ENCODE measurements around the gene CERS2. TPM values are rescaled to one million over a fixed set of nuclear protein-coding genes. Genes with fewer than 3 reads are reported as not detected.
A peak's percentile ranks its signal among the peaks of the same experiment; 100 is the strongest.

Gene CERS2
- total and polyA plus RNA-seq, 2 of the 13 experiments (the other 11 are each of a cell fraction or from before 2014, with no cell fraction given) = 269 to 298 TPM

GRCh38 chr1:151008244-151009205 is 33.9 kb upstream of the CERS2 start, which contains the start of gene PRUNE1 (continued):
- TF ChIP-seq SRF (IDR thresholded peaks at IDR 0.05; ENCODE audit: low read depth, low read length) (no peak), ZFY (CRISPR knock-in tag; IDR thresholded peaks at IDR 0.05) (peak; percentile 63), ZBTB40 (IDR thresholded peaks at IDR 0.05) (no peak), ZBTB40 (CRISPR knock-in tag; IDR thresholded peaks at IDR 0.05) (peak; percentile 72), SMC3 (IDR thresholded peaks at IDR 0.05; ENCODE audit: low read length) (no peak), PAX8 (CRISPR knock-in tag; IDR thresholded peaks at IDR 0.05; ENCODE audit: borderline replicate concordance) (no peak; the same call in 1 of the 2 replicates), HES4 (CRISPR knock-in tag; IDR thresholded peaks at IDR 0.05; ENCODE audit: borderline replicate concordance) (peak; percentile 88; the same call in 1 of the 2 replicates), ZNF121 (CRISPR knock-in tag; IDR thresholded peaks at IDR 0.05) (0 out of 2 replicates have a peak, but pooled peaks have one; percentile 27), ZNF891 (CRISPR knock-in tag; IDR thresholded peaks at IDR 0.05) (peak; percentile 80; the same call in 1 of the 2 replicates), DBP (CRISPR knock-in tag; IDR thresholded peaks at IDR 0.05; ENCODE audit: not compliant biosample characterization) (no peak), MED1 (CRISPR knock-in tag; IDR thresholded peaks at IDR 0.05) (peak; percentile 58; the same call in 1 of the 2 replicates), ZNF761 (CRISPR knock-in tag; conservative IDR thresholded peaks at IDR 0.05) (no peak), TARDBP (CRISPR knock-in tag; IDR thresholded peaks at IDR 0.05) (peak; percentile 55; the same call in 1 of the 2 replicates), YY1 (IDR thresholded peaks at IDR 0.05; ENCODE audit: insufficient read depth, insufficient replicate concordance, low read depth, low read length) (peak; percentile 73), ZNF496 (CRISPR knock-in tag; IDR thresholded peaks at IDR 0.05; ENCODE audit: insufficient replicate concordance) (no peak), IRX3 (CRISPR knock-in tag; IDR thresholded peaks at IDR 0.05; ENCODE audit: borderline replicate concordance, low read depth) (0 out of 2 replicates have a peak, but pooled peaks have one; percentile 81), XRCC5 (optimal IDR thresholded peaks at IDR 0.05; ENCODE audit: low read length) (no peak), SPEN (CRISPR knock-in tag; IDR thresholded peaks at IDR 0.05; ENCODE audit: low read depth) (peak; percentile 73), SMAD1 (CRISPR knock-in tag; IDR thresholded peaks at IDR 0.05; ENCODE audit: borderline replicate concordance, low read depth) (peak; percentile 82; the same call in 1 of the 2 replicates)
